Measurements from ENCODE around the gene CRISPLD2. TPM values are rescaled to one million over a fixed set of nuclear protein-coding genes. Genes with fewer than 3 reads are reported as not detected.
A peak's percentile ranks its signal among the peaks of the same experiment; 100 is the strongest.

CRISPLD2 gene
- total RNA-seq, 2 donors from 2014 or later, result 58.4 to 76.4 TPM

GRCh38 chr16:84883301-84883700 lies 63.5 kb downstream of the CRISPLD2 start:
- Histone ChIP-seq H3K4me3 (no peak overlapping the region), H3K27me3 (no peaks in the 10 kb centered on the region), H3K36me3 (peaks cover 11% of the 10 kb centered on the region), H3K27ac (no peak overlapping the region), H3K4me1 (peaks cover 0 to 14% of the 10 kb centered on the region in 2 donors), H3K9me3 (no peaks in the 10 kb centered on the region)
- DNase-seq (ENCODE audit: low spot score), result peak; percentile 73
- TF ChIP-seq, protein P1, sequence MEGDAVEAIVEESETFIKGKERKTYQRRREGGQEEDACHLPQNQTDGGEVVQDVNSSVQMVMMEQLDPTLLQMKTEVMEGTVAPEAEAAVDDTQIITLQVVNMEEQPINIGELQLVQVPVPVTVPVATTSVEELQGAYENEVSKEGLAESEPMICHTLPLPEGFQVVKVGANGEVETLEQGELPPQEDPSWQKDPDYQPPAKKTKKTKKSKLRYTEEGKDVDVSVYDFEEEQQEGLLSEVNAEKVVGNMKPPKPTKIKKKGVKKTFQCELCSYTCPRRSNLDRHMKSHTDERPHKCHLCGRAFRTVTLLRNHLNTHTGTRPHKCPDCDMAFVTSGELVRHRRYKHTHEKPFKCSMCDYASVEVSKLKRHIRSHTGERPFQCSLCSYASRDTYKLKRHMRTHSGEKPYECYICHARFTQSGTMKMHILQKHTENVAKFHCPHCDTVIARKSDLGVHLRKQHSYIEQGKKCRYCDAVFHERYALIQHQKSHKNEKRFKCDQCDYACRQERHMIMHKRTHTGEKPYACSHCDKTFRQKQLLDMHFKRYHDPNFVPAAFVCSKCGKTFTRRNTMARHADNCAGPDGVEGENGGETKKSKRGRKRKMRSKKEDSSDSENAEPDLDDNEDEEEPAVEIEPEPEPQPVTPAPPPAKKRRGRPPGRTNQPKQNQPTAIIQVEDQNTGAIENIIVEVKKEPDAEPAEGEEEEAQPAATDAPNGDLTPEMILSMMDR (IDR thresholded peaks at IDR 0.05), result no peak

GRCh38 chr16:84884246-84884595 lies 64.4 kb downstream of the CRISPLD2 start:
- DNase-seq (ENCODE audit: low spot score), result no peak
- peaks cover 10% of the 10 kb centered on the region for H3K36me3 ChIP-seq
- peak overlapping the region; percentile 64 to 68 for H3K27ac ChIP-seq

GRCh38 chr16:84884596-84885341 lies 65.0 kb downstream of the CRISPLD2 start:
- H3K4me3 ChIP-seq, result no peak overlapping the region
- DNase-seq (ENCODE audit: low spot score), result peak; percentile 74
- peaks cover 0 to 14% of the 10 kb centered on the region in 2 donors for H3K4me1 ChIP-seq
- peaks cover 10% of the 10 kb centered on the region for H3K36me3 ChIP-seq
- peak overlapping the region; percentile 64 to 68 for H3K27ac ChIP-seq
- H3K9me3 ChIP-seq, result no peaks in the 10 kb centered on the region
- TF ChIP-seq, protein P1 (IDR thresholded peaks at IDR 0.05), result no peak
- no peaks in the 10 kb centered on the region for H3K27me3 ChIP-seq

More at GRCh38 chr16:84884246-84884595, 64.4 kb downstream of the CRISPLD2 start:
- Histone ChIP-seq H3K4me3 (no peak overlapping the region), H3K27me3 (no peaks in the 10 kb centered on the region), H3K4me1 (peaks cover 0 to 14% of the 10 kb centered on the region in 2 donors), H3K9me3 (no peaks in the 10 kb centered on the region)
- TF ChIP-seq, protein P1 (IDR thresholded peaks at IDR 0.05), result no peak

- H3K4me1 ChIP-seq, result peaks cover 0 to 14% of the 10 kb centered on the region in 2 donors
- no peaks in the 10 kb centered on the region for H3K27me3 ChIP-seq
- no peaks in the 10 kb centered on the region for H3K9me3 ChIP-seq
- H3K4me3 ChIP-seq, result no peak overlapping the region
- no peak for DNase-seq (ENCODE audit: low spot score)
- TF ChIP-seq, protein P1 (IDR thresholded peaks at IDR 0.05), result no peak
- H3K27ac ChIP-seq, result peak overlapping the region; percentile 64 to 68
- H3K36me3 ChIP-seq, result peaks cover 10% of the 10 kb centered on the region
Observed at GRCh38 chr16:84885342-84885910, 65.6 kb downstream of the CRISPLD2 start.

DNA sequence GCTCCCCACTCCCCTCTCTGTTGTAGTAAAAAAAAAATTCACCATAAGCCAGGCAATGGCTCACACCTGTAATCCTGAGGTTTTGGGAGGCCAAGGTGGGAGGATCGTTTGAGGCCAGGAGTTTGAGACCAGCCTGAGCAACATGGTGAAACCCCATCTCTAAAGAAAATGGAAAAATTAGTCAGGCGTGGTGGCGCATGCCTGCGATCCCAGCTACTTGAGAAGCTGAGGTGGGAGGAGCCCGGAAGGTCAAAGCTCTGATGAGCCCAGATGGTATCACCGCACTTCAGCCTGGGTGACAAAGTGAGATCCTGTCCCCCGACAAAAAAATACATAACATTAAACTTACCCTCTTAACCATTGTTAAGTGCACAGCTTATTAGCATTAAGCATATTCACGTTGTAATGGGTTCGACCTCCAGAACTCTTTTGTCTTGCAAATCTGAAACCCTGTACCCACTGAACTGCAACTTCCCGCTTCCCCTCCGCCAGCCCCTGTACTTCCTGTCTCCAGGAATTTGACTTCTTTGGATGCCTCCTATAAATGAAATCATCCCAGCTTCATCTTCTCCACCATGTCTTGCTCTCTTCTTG lies 66.8 kb downstream of the CRISPLD2 start:
- TF ChIP-seq, protein P1 (IDR thresholded peaks at IDR 0.05), result no peak
- Histone ChIP-seq H3K27me3 (no peaks in the 10 kb centered on the region), H3K9me3 (no peaks in the 10 kb centered on the region), H3K4me3 (no peak overlapping the region), H3K36me3 (peaks cover 6% of the 10 kb centered on the region), H3K27ac (no peak overlapping the region), H3K4me1 (peaks cover 0 to 20% of the 10 kb centered on the region in 2 donors)
- no peak for DNase-seq (ENCODE audit: low spot score)
